Subcutaneous adipose tissue (tissue), 4 donors: ENCODE data around the gene SRSF1. TPM values are rescaled to one million over a fixed set of nuclear protein-coding genes. Genes with fewer than 3 reads are reported as not detected.

Source experiments
- CTCF ChIP-seq: fragments of 450-650 bp; IDR thresholded peaks from one replicate; pipeline ENCODE4 v1.5.1; 2016; ENCODE audit warnings: low read depth, mild to moderate bottlenecking, control low read depth, antibody characterized with exemption, moderate library complexity
- total RNA-seq, 4 donors: library from RNA; depleted of rRNA; stranded (reverse); fragments of >200 nt; gene quantifications; one replicate each; pipeline ENCODE4 v1.1.0, GENCODE V29; 2016

Gene SRSF1
- total RNA-seq, 4 donors from 2014 or later = 115 to 271 (median 142) TPM

GRCh38 chr17:57966875-57967274 lies 40.2 kb downstream of the SRSF1 start:
- no peak for TF ChIP-seq CTCF

- TF ChIP-seq CTCF = no peak
Measured at GRCh38 chr17:57966246-57966645, 40.8 kb downstream of the SRSF1 start.

GRCh38 chr17:57965521-57966160 lies 41.4 kb downstream of the SRSF1 start:
- no peak for TF ChIP-seq CTCF

GRCh38 chr17:57963149-57963511 lies 43.9 kb downstream of the SRSF1 start:
- TF ChIP-seq CTCF = no peak

GRCh38 chr17:57962279-57963148 lies 44.5 kb downstream of the SRSF1 start:
- no peak for TF ChIP-seq CTCF

GRCh38 chr17:57959929-57960328 lies 47.1 kb downstream of the SRSF1 start:
- no peak for TF ChIP-seq CTCF

GRCh38 chr17:57957886-57958285 lies 49.2 kb downstream of the SRSF1 start:
- no peak for TF ChIP-seq CTCF
